ENCODE data around the gene SEMA5A. TPM values are rescaled to one million over a fixed set of nuclear protein-coding genes. Genes with fewer than 3 reads are reported as not detected.

The SEMA5A gene
- total RNA-seq, 3 donors from 2014 or later = 3.0 to 35.4 (median 25.9) TPM

DNA sequence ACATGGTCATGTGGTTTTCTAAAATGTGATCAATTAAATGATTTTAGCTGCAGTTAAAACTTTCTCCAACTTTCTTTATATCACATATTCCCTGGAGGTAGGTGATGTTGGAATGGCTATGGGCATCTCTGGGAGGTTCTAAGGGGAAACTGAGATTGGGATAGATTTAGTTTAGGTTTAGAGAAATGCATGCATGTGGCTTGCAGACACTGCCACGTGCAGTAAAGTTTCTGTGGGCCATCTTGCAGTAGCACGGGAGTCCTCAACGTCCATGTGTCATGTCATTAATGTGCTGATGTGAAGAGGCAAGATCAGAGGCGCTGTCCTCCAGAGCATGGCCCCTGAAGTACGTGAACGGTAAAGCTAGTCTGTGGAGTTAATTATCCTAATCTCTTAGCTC is 532.7 kb downstream of the SEMA5A start:
- no peaks in the 10 kb centered on the region for H3K9me3 ChIP-seq
- H3K27ac ChIP-seq = no peak overlapping the region
- TF ChIP-seq POLR2A (IDR thresholded peaks at IDR 0.05) (no peak), POLR2AphosphoS5 (IDR thresholded peaks at IDR 0.05) (no peak)
- TF ChIP-seq, protein P1, sequence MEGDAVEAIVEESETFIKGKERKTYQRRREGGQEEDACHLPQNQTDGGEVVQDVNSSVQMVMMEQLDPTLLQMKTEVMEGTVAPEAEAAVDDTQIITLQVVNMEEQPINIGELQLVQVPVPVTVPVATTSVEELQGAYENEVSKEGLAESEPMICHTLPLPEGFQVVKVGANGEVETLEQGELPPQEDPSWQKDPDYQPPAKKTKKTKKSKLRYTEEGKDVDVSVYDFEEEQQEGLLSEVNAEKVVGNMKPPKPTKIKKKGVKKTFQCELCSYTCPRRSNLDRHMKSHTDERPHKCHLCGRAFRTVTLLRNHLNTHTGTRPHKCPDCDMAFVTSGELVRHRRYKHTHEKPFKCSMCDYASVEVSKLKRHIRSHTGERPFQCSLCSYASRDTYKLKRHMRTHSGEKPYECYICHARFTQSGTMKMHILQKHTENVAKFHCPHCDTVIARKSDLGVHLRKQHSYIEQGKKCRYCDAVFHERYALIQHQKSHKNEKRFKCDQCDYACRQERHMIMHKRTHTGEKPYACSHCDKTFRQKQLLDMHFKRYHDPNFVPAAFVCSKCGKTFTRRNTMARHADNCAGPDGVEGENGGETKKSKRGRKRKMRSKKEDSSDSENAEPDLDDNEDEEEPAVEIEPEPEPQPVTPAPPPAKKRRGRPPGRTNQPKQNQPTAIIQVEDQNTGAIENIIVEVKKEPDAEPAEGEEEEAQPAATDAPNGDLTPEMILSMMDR (IDR thresholded peaks at IDR 0.05) = no peak
- no peaks in the 10 kb centered on the region for H3K4me1 ChIP-seq
- no peaks in the 10 kb centered on the region for H3K27me3 ChIP-seq
- intact Hi-C loops (cut with DNase I; ENCODE audit: low total_unique reads) = no loop called here
- no peak for DNase-seq (ENCODE audit: low spot score in 2 of 2)
- H3K4me3 ChIP-seq = no peak overlapping the region
- no peaks in the 10 kb centered on the region for H3K36me3 ChIP-seq

DNA sequence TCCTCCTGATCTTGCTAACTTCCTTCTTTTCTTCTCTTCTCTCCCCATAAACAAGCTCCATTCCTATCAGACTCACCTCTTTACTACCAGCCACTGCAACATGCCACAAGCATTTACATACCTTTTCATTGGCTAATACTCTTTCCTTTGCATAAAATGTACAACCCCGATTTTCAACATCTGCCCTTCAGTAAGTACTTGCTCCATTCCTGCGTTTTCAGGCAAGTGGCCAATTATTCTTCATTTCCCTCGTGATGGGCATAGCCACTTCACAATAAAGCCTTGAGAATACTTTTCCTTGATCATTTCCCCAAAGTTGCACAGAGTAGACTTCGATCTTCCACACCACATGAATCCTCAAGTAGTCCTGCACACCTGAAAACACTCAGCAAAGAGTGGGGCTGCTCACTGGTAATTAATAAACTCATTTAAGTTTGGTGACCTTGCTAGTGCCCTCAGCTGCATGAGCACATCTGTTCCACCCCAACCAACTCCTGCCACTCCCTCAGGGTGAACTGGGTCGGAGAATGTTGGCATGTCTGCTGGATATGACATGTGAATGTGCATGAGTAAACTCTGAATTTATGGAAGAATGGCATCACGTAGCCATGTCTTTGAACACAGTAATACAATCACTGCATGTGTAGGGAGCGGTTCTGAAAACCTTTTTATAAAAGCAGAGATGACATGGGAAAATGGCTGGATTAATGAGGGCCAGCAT is 535.8 kb downstream of the SEMA5A start:
- no peaks in the 10 kb centered on the region for H3K27me3 ChIP-seq
- no peaks in the 10 kb centered on the region for H3K9me3 ChIP-seq
- no peak for DNase-seq (ENCODE audit: low spot score in 2 of 2)
- intact Hi-C loops (cut with DNase I; ENCODE audit: low total_unique reads) = no loop called here
- TF ChIP-seq POLR2AphosphoS5 (IDR thresholded peaks at IDR 0.05) (no peak), POLR2A (IDR thresholded peaks at IDR 0.05) (no peak)
- TF ChIP-seq, protein P1 (IDR thresholded peaks at IDR 0.05) = no peak
- no peaks in the 10 kb centered on the region for H3K4me1 ChIP-seq
- H3K27ac ChIP-seq = no peak overlapping the region
- no peaks in the 10 kb centered on the region for H3K36me3 ChIP-seq
- no peak overlapping the region for H3K4me3 ChIP-seq

GRCh38 chr5:8997542-8998070 is 548.3 kb downstream of the SEMA5A start:
- Histone ChIP-seq H3K4me1 (no peaks in the 10 kb centered on the region), H3K36me3 (no peaks in the 10 kb centered on the region), H3K9me3 (no peaks in the 10 kb centered on the region), H3K4me3 (no peak overlapping the region), H3K27me3 (no peaks in the 10 kb centered on the region), H3K27ac (no peak overlapping the region)
- intact Hi-C loops (cut with DNase I; ENCODE audit: low total_unique reads) = no loop called here
- TF ChIP-seq POLR2AphosphoS5 (IDR thresholded peaks at IDR 0.05) = no peak
- no peak for TF ChIP-seq POLR2A (IDR thresholded peaks at IDR 0.05)
- TF ChIP-seq, protein P1 (IDR thresholded peaks at IDR 0.05) = no peak
- DNase-seq (ENCODE audit: low spot score in 2 of 2) = no peak

- no peak for DNase-seq (ENCODE audit: low spot score in 2 of 2)
These were observed 552.8 kb downstream of the SEMA5A start for GRCh38 chr5:8993031-8993430.

More at GRCh38 chr5:8993031-8993430, 552.8 kb downstream of the SEMA5A start:
- Histone ChIP-seq H3K27ac (no peak overlapping the region), H3K36me3 (no peaks in the 10 kb centered on the region), H3K27me3 (no peaks in the 10 kb centered on the region), H3K4me3 (no peak overlapping the region), H3K9me3 (peaks cover 0 to 13% of the 10 kb centered on the region in 2 donors), H3K4me1 (no peaks in the 10 kb centered on the region)
- TF ChIP-seq POLR2AphosphoS5 (IDR thresholded peaks at IDR 0.05) (no peak), POLR2A (IDR thresholded peaks at IDR 0.05) (no peak)
- TF ChIP-seq, protein P1 (IDR thresholded peaks at IDR 0.05) = no peak
- intact Hi-C loops (cut with DNase I; ENCODE audit: low total_unique reads) = no loop called here

Other genes starting within 250 kb of the SEMA5A start
- gene TAS2R1, start 84.3 kb upstream of the SEMA5A start, total RNA-seq = not detected

All from breast epithelium (tissue), 4 donors.